ENCODE results near the gene DYSF.

DNA sequence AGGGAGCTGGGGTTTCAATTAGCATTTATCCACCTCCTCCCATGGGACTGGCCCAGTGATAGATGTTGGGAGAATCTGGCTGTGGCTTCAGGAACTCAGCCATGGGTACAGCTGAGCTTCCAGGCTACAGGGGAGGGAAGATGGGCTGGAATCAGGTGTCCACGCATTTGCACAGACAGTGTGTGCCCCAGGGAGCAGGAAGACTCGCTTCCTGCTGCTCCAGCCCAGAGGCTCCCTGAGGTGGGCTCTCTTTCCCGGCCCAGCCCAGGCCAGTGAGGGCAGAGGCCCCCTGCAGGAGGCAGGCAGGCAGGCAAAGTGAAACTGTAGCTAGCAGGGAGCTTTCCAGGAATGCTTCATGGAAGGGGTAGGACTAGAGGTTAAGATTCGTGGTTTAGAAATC is 28.7 kb downstream of the DYSF start:
- TF ChIP-seq, protein P1, sequence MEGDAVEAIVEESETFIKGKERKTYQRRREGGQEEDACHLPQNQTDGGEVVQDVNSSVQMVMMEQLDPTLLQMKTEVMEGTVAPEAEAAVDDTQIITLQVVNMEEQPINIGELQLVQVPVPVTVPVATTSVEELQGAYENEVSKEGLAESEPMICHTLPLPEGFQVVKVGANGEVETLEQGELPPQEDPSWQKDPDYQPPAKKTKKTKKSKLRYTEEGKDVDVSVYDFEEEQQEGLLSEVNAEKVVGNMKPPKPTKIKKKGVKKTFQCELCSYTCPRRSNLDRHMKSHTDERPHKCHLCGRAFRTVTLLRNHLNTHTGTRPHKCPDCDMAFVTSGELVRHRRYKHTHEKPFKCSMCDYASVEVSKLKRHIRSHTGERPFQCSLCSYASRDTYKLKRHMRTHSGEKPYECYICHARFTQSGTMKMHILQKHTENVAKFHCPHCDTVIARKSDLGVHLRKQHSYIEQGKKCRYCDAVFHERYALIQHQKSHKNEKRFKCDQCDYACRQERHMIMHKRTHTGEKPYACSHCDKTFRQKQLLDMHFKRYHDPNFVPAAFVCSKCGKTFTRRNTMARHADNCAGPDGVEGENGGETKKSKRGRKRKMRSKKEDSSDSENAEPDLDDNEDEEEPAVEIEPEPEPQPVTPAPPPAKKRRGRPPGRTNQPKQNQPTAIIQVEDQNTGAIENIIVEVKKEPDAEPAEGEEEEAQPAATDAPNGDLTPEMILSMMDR (IDR thresholded peaks at IDR 0.05; ENCODE audit: low read depth, low read length), result no peak
- TF ChIP-seq EZH2phosphoT487 (IDR thresholded peaks at IDR 0.05; ENCODE audit: low read depth), result no peak
